Psoas muscle (tissue), 8 donors: ENCODE results near the gene LDLRAD4. TPM values are rescaled to one million over a fixed set of nuclear protein-coding genes. Genes with fewer than 3 reads are reported as not detected.

ENCODE experiments used
- ATAC-seq, 4 donors: fragments of 200-7000 bp; cut with Tn5 transposase; one replicate each; pipeline ENCODE4 v1.9.1; 2020; ENCODE audit warnings: moderate library complexity in 3 of 4, mild to moderate bottlenecking in 2 of 4
- DNase-seq, 2 donors: peaks; one replicate each; pipeline ENCODE4 v3.0.0-alpha.2; 2020
- H3K27ac ChIP-seq: fragments of 200-600 bp; one replicate; pipeline ENCODE4 v1.8.0; 2022
- H3K27me3 ChIP-seq, 3 donors: fragments of 200-600 bp in 1 of 3; one replicate each; pipeline versions ENCODE4 v1.6.1 to v1.8.0; 2013 to 2022; ENCODE audit warnings: low read length in 2 of 3, mild to moderate bottlenecking in 2 of 3, moderate library complexity in 1 of 3; ENCODE audit not compliant: insufficient read depth in 3 of 3
- H3K36me3 ChIP-seq, 2 donors: fragments of 200-600 bp in 1 of 2; one replicate each; pipeline versions ENCODE4 v1.6.1 to v1.8.0; 2013 to 2022; ENCODE audit warnings: low read depth in 1 of 2, mild to moderate bottlenecking in 1 of 2, moderate library complexity in 1 of 2; ENCODE audit not compliant: insufficient read depth in 1 of 2
- H3K4me1 ChIP-seq: fragments of 200-600 bp; one replicate; pipeline ENCODE4 v1.8.0; 2022
- H3K4me3 ChIP-seq: fragments of 200-600 bp; one replicate; pipeline ENCODE4 v1.8.0; 2022; ENCODE audit warnings: mild to moderate bottlenecking
- H3K9me3 ChIP-seq: fragments of 200-600 bp; one replicate; pipeline ENCODE4 v1.8.0; 2022
- CTCF ChIP-seq: fragments of 200-600 bp; IDR thresholded peaks from one replicate; pipeline ENCODE4 v1.8.0; 2022; ENCODE audit warnings: antibody characterized with exemption
- WGBS, 3 donors: extraction: QIAGEN DNeasy Blood & Tissue Kit; methylation state at CpG; one replicate each; pipeline versions ENCODE4 v1.1.6 to v1.1.7; 2013; 5-methylcytosine and 5-hydroxymethylcytosine counted together
- intact Hi-C, 2 donors: fragments of 100-400 bp; cut with DNase I; formaldehyde crosslinking; loops; one replicate each; pipeline versions ENCODE4 v1.11.0 to v1.14.2; 2022
- polyA plus RNA-seq, 3 donors: library from polyadenylated mRNA; stranded (reverse); fragments of 200-250 nt; gene quantifications; one replicate each; pipeline ENCODE4 v1.2.3, GENCODE V29; 2013
- total RNA-seq, 4 donors: library from RNA; stranded (reverse); fragmentation: NEBNext Ultra II Directional in 2 of 4; extraction: Animal tissue kit (Norgen Biotek cat#: 25700) in 2 of 4; gene quantifications; one replicate each; pipeline versions ENCODE4 v1.2.1 to v1.2.4, GENCODE V29; 2021 to 2023
- donor health status: healthy with polysubstance abuse.
- donor health status: DM: no; HTN: no; CAD: no; lungs with moderate emphysema.
- donor health status: Bipolar disorder and iron deficiency.
- donor health status: healthy.
- donor health status: DM: yes; HTN: yes; CAD: no.
- donor health status: DM: no; HTN: no; CAD: no.
- donor health status: DM: no; HTN: no; CAD: no.
- donor health status: DM: yes; HTN: yes; CAD: no.

LDLRAD4 gene
- total and polyA plus RNA-seq, 7 donors, result 1.8 to 13.9 (median 3.8) TPM

GRCh38 chr18:13527730-13528129, 309.2 kb downstream of the LDLRAD4 start:
- H3K36me3 ChIP-seq, result no peaks in the 10 kb centered on the region
- no peak for TF ChIP-seq CTCF
- ATAC-seq, result no peak
- no peak overlapping the region for H3K27ac ChIP-seq
- DNase-seq, result no peak
- H3K9me3 ChIP-seq, result no peaks in the 10 kb centered on the region
- H3K27me3 ChIP-seq, result no peaks in the 10 kb centered on the region
- intact Hi-C loops, result no loop called here
- peaks cover 22% of the 10 kb centered on the region for H3K4me1 ChIP-seq
- no peak overlapping the region for H3K4me3 ChIP-seq
- 89 to 93% (median 89%) methylated on average over 5 of the region's 5 CpGs for WGBS, 3 donors

GRCh38 chr18:13528739-13529392, 310.3 kb downstream of the LDLRAD4 start:
- Histone ChIP-seq H3K9me3 (no peaks in the 10 kb centered on the region), H3K36me3 (no peaks in the 10 kb centered on the region), H3K4me1 (peaks cover 22% of the 10 kb centered on the region), H3K27ac (no peak overlapping the region), H3K4me3 (no peak overlapping the region), H3K27me3 (no peaks in the 10 kb centered on the region)
- intact Hi-C loops, result no loop called here
- no peak for DNase-seq
- WGBS, 3 donors, result 93 to 97% (median 95%) methylated on average over 9 of the region's 9 CpGs
- ATAC-seq, result no peak
- no peak for TF ChIP-seq CTCF

- intact Hi-C loops, result loop anchor here (2.0 to 5.0 kb wide), 4 partner anchors 73 to 313 kb away; partner anchors contain the start of gene LDLRAD4 (in 1 of the 2)
- Histone ChIP-seq H3K27me3 (no peaks in the 10 kb centered on the region), H3K27ac (no peak overlapping the region), H3K36me3 (no peaks in the 10 kb centered on the region), H3K4me3 (no peak overlapping the region), H3K9me3 (no peaks in the 10 kb centered on the region), H3K4me1 (peaks cover 14% of the 10 kb centered on the region)
- no peak for TF ChIP-seq CTCF
- WGBS, 3 donors, result 59 to 71% (median 64%) methylated on average over 14 of the region's 14 CpGs
- DNase-seq, result no peak
- ATAC-seq, result peak; percentile 19 to 37 (median 26)
These were observed 311.7 kb downstream of the LDLRAD4 start for GRCh38 chr18:13530033-13530878.

- Histone ChIP-seq H3K27me3 (no peaks in the 10 kb centered on the region), H3K4me3 (no peak overlapping the region), H3K27ac (no peak overlapping the region), H3K4me1 (peaks cover 8% of the 10 kb centered on the region), H3K36me3 (no peaks in the 10 kb centered on the region), H3K9me3 (no peaks in the 10 kb centered on the region)
- TF ChIP-seq CTCF, result peak; percentile 74
- intact Hi-C loops, result loop anchor here (2.0 to 5.0 kb wide), 4 partner anchors 74 to 314 kb away; partner anchors contain the start of gene LDLRAD4 (in 1 of the 2)
- ATAC-seq, result peak; percentile 93 to 95 (median 94)
- 48 to 68% (median 57%) methylated on average over 7 of the region's 7 CpGs for WGBS, 3 donors
- DNase-seq, result peak; percentile 67 to 83
These were observed 312.4 kb downstream of the LDLRAD4 start for GRCh38 chr18:13530879-13531387.
